OCI-LY1 (cell line): ENCODE data around the gene C19orf25.

ENCODE experiments used
- H2AFZ ChIP-seq: fragments of 200-600 bp; sonication (generic), shearing (Covaris generic); 2 replicates; pipeline ENCODE4 v1.6.0; 2014; ENCODE audit warnings: antibody characterized with exemption, mild to moderate bottlenecking, low read length
- H3F3A ChIP-seq: fragments of 200-600 bp; sonication (generic), shearing (Covaris generic); 2 replicates; pipeline ENCODE4 v1.6.0; 2014; ENCODE audit warnings: mild to moderate bottlenecking, antibody characterized with exemption, low read length, moderate library complexity; ENCODE audit not compliant: insufficient read depth
- H3K27ac ChIP-seq: fragments of 200-600 bp; sonication (generic); 2 replicates; pipeline ENCODE4 v1.5.1; 2014; ENCODE audit warnings: low read length, mixed run types, mild to moderate bottlenecking, low read depth; ENCODE audit not compliant: poor library complexity, severe bottlenecking
- H3K27me3 ChIP-seq: fragments of 200-600 bp; sonication (generic); 2 replicates; pipeline ENCODE4 v1.6.0; 2014; ENCODE audit warnings: antibody characterized with exemption, mild to moderate bottlenecking, low read length, moderate library complexity; ENCODE audit not compliant: insufficient read depth
- H3K36me3 ChIP-seq: fragments of 200-600 bp; sonication (generic); 2 replicates; pipeline ENCODE4 v1.6.1; 2014; ENCODE audit warnings: mild to moderate bottlenecking, antibody characterized with exemption, low read length, moderate library complexity, mixed read lengths; ENCODE audit not compliant: insufficient read depth
- H3K4me1 ChIP-seq: fragments of 200-600 bp; sonication (generic); 2 replicates; pipeline ENCODE4 v1.5.1; 2014; ENCODE audit warnings: mild to moderate bottlenecking, low read length, moderate library complexity; ENCODE audit not compliant: insufficient read depth, severe bottlenecking
- H3K4me2 ChIP-seq: fragments of 200-600 bp; sonication (generic), shearing (Covaris generic); 2 replicates; pipeline ENCODE4 v1.6.1; 2014; ENCODE audit warnings: low read length
- H3K4me3 ChIP-seq: fragments of 200-600 bp; sonication (generic); 2 replicates; pipeline ENCODE4 v1.5.1; 2014; ENCODE audit warnings: low read length, low read depth, mild to moderate bottlenecking, mixed read lengths; ENCODE audit not compliant: poor library complexity, severe bottlenecking
- H3K79me2 ChIP-seq: fragments of 200-600 bp; shearing (Covaris generic); 2 replicates; pipeline ENCODE4 v1.6.1; 2016; ENCODE audit warnings: mixed run types, low read length, mixed read lengths; ENCODE audit not compliant: insufficient read depth
- H3K9ac ChIP-seq: fragments of 200-600 bp; sonication (generic), shearing (Covaris generic); 2 replicates; pipeline ENCODE4 v1.6.1; 2014; ENCODE audit warnings: mild to moderate bottlenecking, low read length, mixed read lengths
- H3K9me2 ChIP-seq: fragments of 200-600 bp; sonication (generic), shearing (Covaris generic); 2 replicates; pipeline ENCODE4 v1.6.1; 2014; ENCODE audit warnings: low read depth, mild to moderate bottlenecking, low read length, mixed read lengths
- H3K9me3 ChIP-seq: fragments of 200-600 bp; shearing (Covaris generic); 2 replicates; pipeline ENCODE4 v1.6.1; 2014; ENCODE audit warnings: low read length, mixed read lengths
- H4K20me1 ChIP-seq: fragments of 200-600 bp; sonication (generic), shearing (Covaris generic); 2 replicates; pipeline ENCODE4 v1.6.0; 2016; ENCODE audit warnings: mild to moderate bottlenecking, low read length; ENCODE audit not compliant: insufficient read depth
- EZH2 ChIP-seq: fragments of 200-600 bp; sonication (generic), shearing (Covaris generic); IDR thresholded peaks from 2 replicates; pipeline ENCODE4 v1.8.0; 2017; ENCODE audit warnings: borderline replicate concordance, mixed run types, mild to moderate bottlenecking, antibody characterized with exemption, low read length, moderate library complexity, mixed read lengths
- TF ChIP-seq, protein P1 (sequence below): fragments of 200-600 bp; sonication (generic), shearing (Covaris generic); IDR thresholded peaks from 2 replicates; pipeline ENCODE4 v1.5.1; 2017; ENCODE audit warnings: mild to moderate bottlenecking, antibody characterized with exemption, low read length, moderate library complexity, mixed read lengths

Gene C19orf25

DNA sequence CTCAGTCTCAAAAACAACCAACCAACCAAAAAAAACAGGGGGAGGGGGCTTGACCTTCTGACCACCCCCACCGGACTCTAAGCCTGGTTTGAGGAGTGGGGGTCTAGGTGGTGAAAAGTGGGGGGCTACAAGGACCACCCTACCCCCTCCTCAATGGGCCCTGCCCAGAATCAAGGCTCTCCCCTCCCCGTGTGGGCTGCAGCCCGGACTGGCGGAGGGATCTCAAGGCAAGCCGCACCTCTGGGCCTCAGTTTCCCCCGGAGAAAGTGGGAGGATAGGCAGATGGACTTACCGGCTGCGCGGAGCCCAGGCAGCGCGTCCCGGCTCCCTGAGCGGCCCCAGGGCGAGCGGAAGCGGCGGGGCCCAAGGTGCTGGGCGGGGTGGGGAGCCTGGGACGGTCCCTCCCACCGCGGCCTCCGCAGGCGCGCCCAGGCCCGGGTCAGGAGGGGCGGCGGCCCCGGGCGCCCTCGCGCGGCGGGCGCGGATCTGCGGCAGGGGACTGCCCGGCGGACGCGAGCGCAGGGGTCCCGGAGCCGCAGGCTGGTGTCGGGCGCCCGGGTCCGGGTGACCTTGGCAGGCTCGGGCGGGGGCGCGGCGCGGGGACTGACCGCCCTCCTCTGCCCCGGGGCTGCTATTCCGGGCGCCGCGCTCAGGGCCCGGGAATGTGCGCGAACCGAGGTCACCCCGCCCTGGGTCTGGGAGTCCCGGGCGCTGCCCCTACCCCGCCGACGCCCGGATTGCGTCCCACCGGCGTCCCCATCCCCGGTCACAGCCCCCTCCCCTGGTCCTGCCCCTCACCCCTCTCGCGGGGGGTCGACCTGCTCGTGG lies 33.9 kb upstream of the C19orf25 start, which contains the start of gene ADAMTSL5:
TSS of gene ADAMTSL5 (minus strand) at position 349 of the 828 bp plus-strand sequence. CDS start 2,076 bp downstream, outside the sequence.
- Histone ChIP-seq H3K4me2 (peak within 1 kb of the TSS; percentile 40; the same call in 1 of the 2 replicates), H3K36me3 (no peaks in the 10 kb centered on the region), H2AFZ (no peak within 1 kb of the TSS), H3K27ac (no peak within 1 kb of the TSS), H4K20me1 (no peaks in the 10 kb centered on the region), H3K9me3 (no peaks in the 10 kb centered on the region), H3K27me3 (peaks cover 8% of the 10 kb centered on the region), H3K9ac (no peak within 1 kb of the TSS), H3K9me2 (no peaks in the 10 kb centered on the region), H3K4me1 (no peaks in the 10 kb centered on the region), H3K4me3 (no peak within 1 kb of the TSS), H3F3A (no peaks in the 10 kb centered on the region), H3K79me2 (no peaks in the 10 kb centered on the region)
- TF ChIP-seq EZH2: no peak
- TF ChIP-seq, protein P1, sequence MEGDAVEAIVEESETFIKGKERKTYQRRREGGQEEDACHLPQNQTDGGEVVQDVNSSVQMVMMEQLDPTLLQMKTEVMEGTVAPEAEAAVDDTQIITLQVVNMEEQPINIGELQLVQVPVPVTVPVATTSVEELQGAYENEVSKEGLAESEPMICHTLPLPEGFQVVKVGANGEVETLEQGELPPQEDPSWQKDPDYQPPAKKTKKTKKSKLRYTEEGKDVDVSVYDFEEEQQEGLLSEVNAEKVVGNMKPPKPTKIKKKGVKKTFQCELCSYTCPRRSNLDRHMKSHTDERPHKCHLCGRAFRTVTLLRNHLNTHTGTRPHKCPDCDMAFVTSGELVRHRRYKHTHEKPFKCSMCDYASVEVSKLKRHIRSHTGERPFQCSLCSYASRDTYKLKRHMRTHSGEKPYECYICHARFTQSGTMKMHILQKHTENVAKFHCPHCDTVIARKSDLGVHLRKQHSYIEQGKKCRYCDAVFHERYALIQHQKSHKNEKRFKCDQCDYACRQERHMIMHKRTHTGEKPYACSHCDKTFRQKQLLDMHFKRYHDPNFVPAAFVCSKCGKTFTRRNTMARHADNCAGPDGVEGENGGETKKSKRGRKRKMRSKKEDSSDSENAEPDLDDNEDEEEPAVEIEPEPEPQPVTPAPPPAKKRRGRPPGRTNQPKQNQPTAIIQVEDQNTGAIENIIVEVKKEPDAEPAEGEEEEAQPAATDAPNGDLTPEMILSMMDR: no peak

- Histone ChIP-seq H4K20me1 (no peaks in the 10 kb centered on the region), H3K4me3 (no peak overlapping the region), H3K9me3 (no peaks in the 10 kb centered on the region), H3K4me1 (no peaks in the 10 kb centered on the region), H3K36me3 (no peaks in the 10 kb centered on the region), H2AFZ (no peak overlapping the region), H3K9me2 (no peaks in the 10 kb centered on the region), H3K4me2 (no peak overlapping the region), H3K27ac (no peak overlapping the region), H3K27me3 (peaks cover 8% of the 10 kb centered on the region), H3K9ac (no peak overlapping the region), H3K79me2 (no peaks in the 10 kb centered on the region), H3F3A (no peaks in the 10 kb centered on the region)
- TF ChIP-seq, protein P1: no peak
- TF ChIP-seq EZH2: no peak
Measured at GRCh38 chr19:1511318-1512317, 32.6 kb upstream of the C19orf25 start.

DNA sequence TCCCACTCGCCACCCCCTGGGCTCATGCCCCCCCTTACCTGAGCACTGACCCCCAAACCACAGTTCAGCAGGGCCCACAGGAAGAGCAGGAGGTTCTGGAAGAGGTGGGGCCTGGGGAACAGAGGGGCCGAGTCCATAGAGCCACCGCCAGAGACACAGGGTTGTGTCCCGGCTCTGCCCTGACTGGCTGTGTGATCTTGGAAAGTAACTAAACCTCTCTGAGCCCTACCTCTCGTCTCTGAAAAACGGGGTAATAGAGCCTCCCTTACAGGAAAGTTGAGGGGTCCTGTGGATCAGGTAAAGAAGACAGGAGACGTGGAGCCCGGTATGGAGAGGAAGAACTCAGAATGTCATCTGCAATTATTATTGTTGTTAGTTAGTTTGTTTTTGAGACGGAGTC lies 31.8 kb upstream of the C19orf25 start:
- Histone ChIP-seq H3K4me3 (no peak overlapping the region), H3K4me1 (no peaks in the 10 kb centered on the region), H3K4me2 (no peak overlapping the region), H3K79me2 (no peaks in the 10 kb centered on the region), H4K20me1 (no peaks in the 10 kb centered on the region), H3K9me3 (no peaks in the 10 kb centered on the region), H3F3A (no peaks in the 10 kb centered on the region), H3K9ac (no peak overlapping the region), H3K27ac (no peak overlapping the region), H3K27me3 (peaks cover 8% of the 10 kb centered on the region), H2AFZ (no peak overlapping the region), H3K9me2 (no peaks in the 10 kb centered on the region), H3K36me3 (no peaks in the 10 kb centered on the region)
- TF ChIP-seq, protein P1: no peak
- TF ChIP-seq EZH2: no peak
